GM19351 (cell line): ENCODE results near the gene CEP112.

ENCODE experiments used
- ATAC-seq: cut with Tn5 transposase; IDR thresholded peaks from one replicate; pipeline ENCODE4 v1.9.1; 2021; ENCODE audit warnings: mild to moderate bottlenecking, moderate library complexity; ENCODE audit not compliant: unreplicated experiment

The CEP112 gene

GRCh38 chr17:65896889-65897288 lies 295.0 kb downstream of the CEP112 start:
- ATAC-seq, result no peak

- ATAC-seq, result no peak
These were observed 296.0 kb downstream of the CEP112 start for GRCh38 chr17:65895969-65896368.

- no peak for ATAC-seq
These were observed 298.1 kb downstream of the CEP112 start for GRCh38 chr17:65893692-65894279.

- ATAC-seq, result peak; percentile 51
These were observed 299.0 kb downstream of the CEP112 start for GRCh38 chr17:65892912-65893377.

GRCh38 chr17:65891231-65891735 lies 300.6 kb downstream of the CEP112 start:
- ATAC-seq, result no peak

GRCh38 chr17:65888649-65889048 lies 303.3 kb downstream of the CEP112 start:
- ATAC-seq, result no peak

- ATAC-seq, result no peak
These were observed 305.4 kb downstream of the CEP112 start for GRCh38 chr17:65886315-65887245.

GRCh38 chr17:65885541-65886312 lies 306.2 kb downstream of the CEP112 start:
- ATAC-seq, result no peak

- ATAC-seq, result no peak
These were observed 314.9 kb downstream of the CEP112 start for GRCh38 chr17:65876985-65877384.

- no peak for ATAC-seq
These were observed 323.1 kb downstream of the CEP112 start for GRCh38 chr17:65868881-65869280.

- ATAC-seq, result no peak
These were observed 324.9 kb downstream of the CEP112 start for GRCh38 chr17:65867014-65867413.

- ATAC-seq, result no peak
These were observed 326.1 kb downstream of the CEP112 start for GRCh38 chr17:65865715-65866425.

GRCh38 chr17:65864394-65864793 lies 327.5 kb downstream of the CEP112 start:
- ATAC-seq, result no peak

GRCh38 chr17:65857718-65858117 lies 334.2 kb downstream of the CEP112 start:
- no peak for ATAC-seq

GRCh38 chr17:65856865-65857264 lies 335.1 kb downstream of the CEP112 start:
- no peak for ATAC-seq

GRCh38 chr17:65855675-65856074 lies 336.3 kb downstream of the CEP112 start:
- no peak for ATAC-seq

- ATAC-seq, result no peak
These were observed 336.7 kb downstream of the CEP112 start for GRCh38 chr17:65855245-65855644.

- ATAC-seq, result no peak
These were observed 338.1 kb downstream of the CEP112 start for GRCh38 chr17:65853816-65854215.

- no peak for ATAC-seq
These were observed 339.0 kb downstream of the CEP112 start for GRCh38 chr17:65852911-65853310.

- ATAC-seq, result no peak
These were observed 339.8 kb downstream of the CEP112 start for GRCh38 chr17:65851965-65852736.
